COLO668 (cell line): ENCODE data around the gene PRRC2A.

Experiments used
- DNase-seq: peaks from one replicate; lab custom pipeline; 2025; ENCODE audit not compliant: unreplicated experiment; lab: John Stamatoyannopoulos, UW

Gene PRRC2A

GRCh38 chr6:31664790-31665500 lies 44.4 kb downstream of the PRRC2A start, which contains the start of gene GPANK1:
TSS of gene GPANK1 (minus strand) at chr6:31664997. CDS start at chr6:31664478, 519 bp downstream.
- peak; percentile 83 for DNase-seq

- DNase-seq = peak; percentile 94
Measured at GRCh38 chr6:31665501-31666336, 45.2 kb downstream of the PRRC2A start, which contains the start of gene CSNK2B. TSS of gene CSNK2B (plus strand) at chr6:31666080. CDS start at chr6:31666832, 752 bp downstream.

DNA sequence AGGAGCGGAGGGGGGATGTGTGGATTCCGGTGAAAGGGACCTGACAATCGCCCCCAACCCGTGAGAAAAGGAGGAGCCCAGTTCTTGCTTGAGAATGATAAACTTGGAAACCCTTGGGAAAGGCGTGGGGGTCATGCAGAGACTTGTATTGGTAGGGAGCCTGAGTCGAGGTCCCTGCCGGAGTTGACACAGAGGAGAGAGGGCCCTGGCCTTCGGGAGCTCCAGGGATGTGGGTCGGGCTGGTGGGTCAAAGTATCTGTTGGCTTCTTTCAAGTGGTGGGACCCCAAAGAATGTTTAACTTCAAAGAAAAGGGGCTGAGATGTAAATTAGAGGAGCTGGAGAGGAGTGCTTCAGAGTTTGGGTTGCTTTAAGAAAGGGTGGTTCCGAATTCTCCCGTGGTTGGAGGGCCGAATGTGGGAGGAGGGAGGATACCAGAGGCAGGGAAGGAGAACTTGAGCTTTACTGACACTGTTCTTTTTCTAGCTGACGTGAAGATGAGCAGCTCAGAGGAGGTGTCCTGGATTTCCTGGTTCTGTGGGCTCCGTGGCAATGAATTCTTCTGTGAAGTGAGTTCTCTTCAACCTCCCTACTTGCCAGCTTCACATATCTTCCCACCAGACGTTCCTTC lies 45.9 kb downstream of the PRRC2A start:
- DNase-seq = no peak

- no peak for DNase-seq
Measured at GRCh38 chr6:31669676-31670075, 49.2 kb downstream of the PRRC2A start, which contains the start of gene LY6G5B. TSS of gene LY6G5B (plus strand) at chr6:31669976. CDS start at chr6:31670951, 975 bp downstream.

- no peak for DNase-seq
Measured at GRCh38 chr6:31676322-31676903, 55.9 kb downstream of the PRRC2A start.

GRCh38 chr6:31676904-31677303 lies 56.4 kb downstream of the PRRC2A start:
- DNase-seq = no peak

DNA sequence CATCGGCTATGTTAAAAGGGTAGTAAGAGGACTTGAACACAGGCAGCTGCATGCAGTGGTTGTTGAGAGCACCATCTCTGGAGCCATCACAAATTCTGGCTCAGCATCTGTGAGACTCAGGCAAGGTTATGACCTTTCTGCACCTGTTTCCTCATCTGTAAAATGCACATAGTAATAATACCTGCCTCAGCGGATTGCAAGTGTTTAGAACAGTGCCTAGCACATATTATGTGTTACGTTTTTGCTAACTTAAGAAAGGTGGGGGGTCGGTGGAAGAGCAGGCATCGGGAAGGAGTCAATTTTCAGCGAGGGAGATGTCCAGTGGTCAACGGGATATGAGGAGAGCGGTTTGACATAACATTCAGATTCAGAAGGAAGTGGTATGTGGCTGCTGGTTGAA lies 57.4 kb downstream of the PRRC2A start:
- DNase-seq = no peak

DNA sequence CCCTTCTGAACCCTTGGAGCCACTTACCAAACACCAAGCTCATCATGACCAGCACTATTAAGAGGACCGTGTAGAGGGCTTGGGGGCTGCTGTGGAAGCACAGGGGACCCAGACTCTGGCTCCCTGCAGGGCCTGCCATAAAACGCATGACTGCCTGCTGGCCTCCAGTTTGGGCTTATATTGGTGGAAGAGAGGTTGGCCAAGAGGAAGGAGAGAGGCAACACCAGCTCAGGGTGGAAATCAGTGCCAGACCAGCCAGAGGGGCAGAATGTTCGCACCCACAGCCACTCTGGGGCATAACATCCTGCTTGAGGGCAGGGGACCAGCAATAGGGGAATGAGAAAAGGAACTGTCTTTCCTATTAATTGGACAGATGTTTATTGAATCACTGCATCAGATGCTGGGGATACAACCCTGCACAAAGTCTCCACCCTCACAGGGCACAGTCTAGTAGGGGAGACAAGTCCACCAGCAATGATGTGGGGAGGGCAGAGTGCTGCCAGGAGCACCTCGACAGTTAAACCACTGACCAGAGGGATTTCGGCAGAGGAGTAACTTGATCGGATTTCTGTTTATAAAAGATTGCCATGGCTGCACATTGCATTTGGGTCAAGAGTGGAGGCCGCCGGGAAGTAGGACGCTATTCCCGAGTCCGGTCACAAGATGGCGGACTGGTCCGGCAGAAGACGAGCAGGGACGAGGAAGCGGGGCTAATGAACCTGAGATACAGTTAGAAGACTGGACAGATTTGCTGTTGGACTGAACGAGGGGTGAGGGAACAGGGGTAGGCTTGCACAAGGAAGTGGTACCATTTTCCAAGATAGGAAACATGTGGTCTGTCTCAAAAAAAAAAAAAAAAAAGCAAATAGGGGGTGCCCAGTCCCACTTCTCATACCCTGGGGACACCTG lies 60.0 kb downstream of the PRRC2A start, which contains the start of gene LY6G5C:
TSS of gene LY6G5C (minus strand) at position 842 of the 909 bp plus-strand sequence. CDS start at position 148, 694 bp downstream.
- peak; percentile 75 for DNase-seq

GRCh38 chr6:31681135-31681671 lies 60.7 kb downstream of the PRRC2A start:
- DNase-seq = peak; percentile 54

- DNase-seq = no peak
Measured at GRCh38 chr6:31683591-31683990, 63.1 kb downstream of the PRRC2A start.

DNA sequence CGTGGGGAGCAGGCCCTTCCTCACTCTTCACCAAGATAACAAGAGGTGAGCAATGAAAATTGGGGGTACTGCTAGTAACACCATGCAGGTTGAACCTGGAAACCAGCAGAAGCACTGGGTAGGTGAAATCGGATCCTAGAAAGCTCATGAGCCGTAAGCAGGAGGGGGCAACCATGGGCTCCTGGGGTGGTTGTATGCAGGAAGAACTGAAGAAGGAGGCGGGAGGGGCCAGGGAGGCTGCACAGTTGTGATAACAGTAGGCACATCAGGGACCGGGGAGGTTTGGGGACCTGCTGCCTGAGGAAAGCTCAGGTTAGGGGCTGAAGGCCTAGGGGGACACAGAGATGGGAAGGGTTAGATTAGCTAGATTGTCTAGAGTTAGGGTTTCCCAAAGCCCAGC lies 66.0 kb downstream of the PRRC2A start:
- DNase-seq = no peak

DNA sequence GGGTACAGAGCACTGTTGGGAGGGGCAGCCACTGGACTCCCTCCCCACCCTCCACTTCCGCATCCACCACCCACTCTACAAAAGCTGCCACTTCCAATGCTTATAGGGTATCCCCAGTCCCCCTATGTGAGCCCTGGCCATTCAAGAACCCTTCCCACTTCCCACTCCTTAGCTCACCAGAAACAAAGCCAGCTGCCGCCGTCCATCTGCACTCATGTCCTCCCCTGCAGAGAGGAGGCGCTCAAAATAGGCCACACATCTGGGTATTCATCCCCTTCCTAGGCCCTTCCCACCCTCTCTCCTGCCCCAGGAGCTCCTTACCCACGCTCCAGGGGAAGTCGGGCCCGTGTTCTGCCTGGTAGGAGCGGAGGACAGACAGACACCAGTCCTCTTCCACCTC lies 66.8 kb downstream of the PRRC2A start:
- DNase-seq = no peak
